GM19035 (cell line): Measurements from ENCODE around the gene PTPRN2.

Source experiments
- ATAC-seq: cut with Tn5 transposase; IDR thresholded peaks from one replicate; pipeline ENCODE4 v1.9.1; 2021; ENCODE audit not compliant: unreplicated experiment

PTPRN2 gene

GRCh38 chr7:157887400-157887799 lies 700.2 kb downstream of the PTPRN2 start:
- ATAC-seq = no peak

- no peak for ATAC-seq
Measured at GRCh38 chr7:157886711-157887110, 700.9 kb downstream of the PTPRN2 start.

GRCh38 chr7:157886266-157886665 lies 701.4 kb downstream of the PTPRN2 start:
- no peak for ATAC-seq

GRCh38 chr7:157885140-157885539 lies 702.5 kb downstream of the PTPRN2 start:
- no peak for ATAC-seq

GRCh38 chr7:157884461-157885062 lies 703.1 kb downstream of the PTPRN2 start:
- ATAC-seq = no peak

GRCh38 chr7:157881048-157881771 lies 706.4 kb downstream of the PTPRN2 start:
- ATAC-seq = no peak

GRCh38 chr7:157879391-157879790 lies 708.2 kb downstream of the PTPRN2 start:
- ATAC-seq = no peak

- ATAC-seq = no peak
Measured at GRCh38 chr7:157877298-157878090, 710.1 kb downstream of the PTPRN2 start.

GRCh38 chr7:157876469-157877285 lies 710.9 kb downstream of the PTPRN2 start:
- ATAC-seq = no peak

- ATAC-seq = no peak
Measured at GRCh38 chr7:157875230-157876179, 712.1 kb downstream of the PTPRN2 start.

GRCh38 chr7:157874870-157875229 lies 712.8 kb downstream of the PTPRN2 start:
- no peak for ATAC-seq

- no peak for ATAC-seq
Measured at GRCh38 chr7:157874208-157874816, 713.3 kb downstream of the PTPRN2 start.

GRCh38 chr7:157873664-157874063 lies 714.0 kb downstream of the PTPRN2 start:
- ATAC-seq = no peak

GRCh38 chr7:157873181-157873580 lies 714.4 kb downstream of the PTPRN2 start:
- ATAC-seq = no peak

- ATAC-seq = no peak
Measured at GRCh38 chr7:157872447-157872846, 715.2 kb downstream of the PTPRN2 start.

GRCh38 chr7:157871681-157872080 lies 715.9 kb downstream of the PTPRN2 start:
- no peak for ATAC-seq

- ATAC-seq = no peak
Measured at GRCh38 chr7:157870644-157871290, 716.9 kb downstream of the PTPRN2 start.

GRCh38 chr7:157869793-157870192 lies 717.8 kb downstream of the PTPRN2 start:
- ATAC-seq = no peak

GRCh38 chr7:157867685-157868305 lies 719.8 kb downstream of the PTPRN2 start:
- ATAC-seq = no peak
